Pons (tissue), 1 donor: ENCODE data around the gene ADAMTS15.

Experiments used
- DNase-seq: peaks from one replicate; pipeline ENCODE4 v3.0.0-alpha.2; 2016; ENCODE audit warnings: low spot score

Gene ADAMTS15

GRCh38 chr11:130514851-130515250, 66.4 kb downstream of the ADAMTS15 start:
- DNase-seq: no peak

GRCh38 chr11:130515829-130516553, 67.5 kb downstream of the ADAMTS15 start:
- no peak for DNase-seq

GRCh38 chr11:130516554-130517505, 68.4 kb downstream of the ADAMTS15 start:
- no peak for DNase-seq

- no peak for DNase-seq
Observed at GRCh38 chr11:130518164-130518680, 69.8 kb downstream of the ADAMTS15 start.

GRCh38 chr11:130519128-130519932, 70.9 kb downstream of the ADAMTS15 start:
- no peak for DNase-seq

- DNase-seq: no peak
Observed at GRCh38 chr11:130520271-130520671, 71.8 kb downstream of the ADAMTS15 start.

- peak; percentile 38 for DNase-seq
Observed at GRCh38 chr11:130522284-130522961, 74.0 kb downstream of the ADAMTS15 start.

- DNase-seq: no peak
Observed at GRCh38 chr11:130523166-130523565, 74.7 kb downstream of the ADAMTS15 start.

- DNase-seq: no peak
Observed at GRCh38 chr11:130523609-130524008, 75.2 kb downstream of the ADAMTS15 start.

GRCh38 chr11:130524132-130524790, 75.8 kb downstream of the ADAMTS15 start:
- no peak for DNase-seq

GRCh38 chr11:130525307-130525706, 76.9 kb downstream of the ADAMTS15 start:
- DNase-seq: no peak
